ENCODE measurements around the gene SPRED2. TPM values are rescaled to one million over a fixed set of nuclear protein-coding genes. Genes with fewer than 3 reads are reported as not detected.

The SPRED2 gene
- total and polyA plus RNA-seq, 8 donors = 6.2 to 20.0 (median 15.2) TPM

- no peak for TF ChIP-seq CTCF (IDR thresholded peaks at IDR 0.05)
- FAIRE-seq = no peak
- DNase-seq = no peak
- WGBS, 2 donors = 77 to 78% methylated on average over 2 of the region's 2 CpGs
- Histone ChIP-seq H3K36me3 (no peaks in the 10 kb centered on the region), H3K27me3 (no peaks in the 10 kb centered on the region), H3K27ac (no peak overlapping the region), H3K4me3 (no peak overlapping the region), H3K4me1 (peaks cover 0 to 4% (median 0%) of the 10 kb centered on the region in 3 donors), H3K9me3 (no peaks in the 10 kb centered on the region)
- intact Hi-C loops (cut with DNase I) = no loop called here
- ATAC-seq = no peak
These were observed 126.5 kb downstream of the SPRED2 start for GRCh38 chr2:65305934-65306333.

DNA sequence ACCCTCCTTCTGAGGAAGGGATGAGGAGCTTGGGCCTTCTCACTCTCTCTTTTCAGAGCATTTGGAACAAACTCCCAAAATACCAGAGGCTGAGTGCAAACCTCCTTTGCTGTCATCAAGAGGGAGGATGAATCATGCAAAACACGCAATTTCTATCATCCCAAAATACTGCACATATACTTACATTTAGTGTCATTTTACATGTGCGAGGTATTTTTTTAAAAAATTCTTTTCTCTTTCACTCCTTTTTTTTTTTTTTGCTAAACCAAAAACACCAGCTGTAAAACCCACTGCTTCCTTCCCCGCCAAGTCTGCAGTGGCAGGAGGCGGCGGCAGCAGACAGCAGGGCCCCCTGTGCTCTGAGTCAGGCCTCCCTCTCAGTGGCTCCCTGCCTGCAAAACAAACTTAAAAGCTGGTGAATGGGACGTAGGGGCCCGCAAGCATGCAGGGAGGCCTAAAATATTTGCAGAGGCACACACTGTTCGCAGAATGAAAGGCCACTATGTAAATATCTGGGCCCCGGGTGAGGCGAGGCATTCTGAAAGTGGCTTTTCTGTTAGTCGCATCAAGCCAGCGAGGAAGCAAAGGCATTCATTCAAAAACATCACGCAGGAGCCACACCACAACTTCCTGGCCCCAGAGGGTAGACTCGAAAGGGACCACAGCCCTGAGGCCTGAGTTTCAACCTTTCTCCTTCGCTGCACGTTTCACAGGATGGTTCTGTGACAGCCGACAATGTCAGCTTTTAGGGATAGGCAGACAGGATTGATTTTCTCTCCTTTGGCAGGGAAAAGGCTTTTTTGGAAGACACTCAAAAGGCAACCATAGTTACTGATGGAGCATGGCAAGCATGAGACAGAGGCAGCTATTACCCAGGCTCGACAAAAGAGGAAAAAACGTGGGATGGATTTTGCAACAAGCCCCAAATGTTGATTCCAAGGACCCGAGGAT, 131.4 kb downstream of the SPRED2 start:
- TF ChIP-seq CTCF (IDR thresholded peaks at IDR 0.05) = no peak
- ATAC-seq = peak in 3 of 4 donors; percentile 59 to 75 (median 68)
- Histone ChIP-seq H3K27me3 (no peaks in the 10 kb centered on the region), H3K4me3 (no peak overlapping the region), H3K36me3 (no peaks in the 10 kb centered on the region), H3K27ac (no peak overlapping the region), H3K4me1 (no peaks in the 10 kb centered on the region), H3K9me3 (no peaks in the 10 kb centered on the region)
- no peak for DNase-seq
- FAIRE-seq = no peak
- intact Hi-C loops (cut with DNase I) = no loop called here
- 73 to 79% methylated on average over 20 of the region's 20 CpGs for WGBS, 2 donors

GRCh38 chr2:65300134-65300760, 132.2 kb downstream of the SPRED2 start:
- Histone ChIP-seq H3K4me1 (no peaks in the 10 kb centered on the region), H3K36me3 (no peaks in the 10 kb centered on the region), H3K4me3 (no peak overlapping the region), H3K27me3 (no peaks in the 10 kb centered on the region), H3K27ac (no peak overlapping the region), H3K9me3 (no peaks in the 10 kb centered on the region)
- 70 to 81% methylated on average over 16 of the region's 16 CpGs for WGBS, 2 donors
- DNase-seq = peak in 3 of 6 donors; percentile 25 to 59 (median 38)
- TF ChIP-seq CTCF (IDR thresholded peaks at IDR 0.05) = no peak
- intact Hi-C loops (cut with DNase I) = no loop called here
- peak in 3 of 4 donors; percentile 32 to 68 (median 68) for ATAC-seq
- no peak for FAIRE-seq

DNA sequence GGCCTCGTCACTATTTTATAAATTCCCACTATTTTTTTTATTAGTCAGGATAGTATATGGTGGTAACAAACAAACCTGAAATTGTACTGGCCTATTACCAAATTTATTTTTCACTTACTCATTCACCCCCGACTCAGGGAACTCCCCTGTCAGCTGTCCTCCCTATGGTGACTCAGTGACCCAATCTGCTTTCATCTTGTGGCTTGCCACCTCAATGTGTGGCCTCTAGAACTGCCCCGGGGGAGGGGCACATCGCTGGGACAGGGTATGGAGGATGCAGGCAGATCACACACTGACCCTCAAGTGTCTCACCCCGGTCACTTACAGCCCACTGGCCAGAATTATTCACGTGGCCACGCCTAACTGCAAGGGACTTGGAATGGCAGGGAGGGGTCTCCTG, 133.2 kb downstream of the SPRED2 start:
- no peak for TF ChIP-seq CTCF (IDR thresholded peaks at IDR 0.05)
- Histone ChIP-seq H3K4me1 (no peaks in the 10 kb centered on the region), H3K27me3 (no peaks in the 10 kb centered on the region), H3K27ac (no peak overlapping the region), H3K9me3 (no peaks in the 10 kb centered on the region), H3K4me3 (no peak overlapping the region), H3K36me3 (no peaks in the 10 kb centered on the region)
- 82 to 87% methylated on average over 7 of the region's 7 CpGs for WGBS, 2 donors
- intact Hi-C loops (cut with DNase I) = no loop called here
- DNase-seq (no peak), ATAC-seq (no peak), FAIRE-seq (no peak)

All from pancreas (tissue), 10 donors.